ENCODE results near the gene SCGB1D1. TPM values are rescaled to one million over a fixed set of nuclear protein-coding genes. Genes with fewer than 3 reads are reported as not detected.

The SCGB1D1 gene, protein sequence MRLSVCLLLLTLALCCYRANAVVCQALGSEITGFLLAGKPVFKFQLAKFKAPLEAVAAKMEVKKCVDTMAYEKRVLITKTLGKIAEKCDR
- total RNA-seq (not detected), total RNA-seq (0 reads per million in 2 donors)

DNA sequence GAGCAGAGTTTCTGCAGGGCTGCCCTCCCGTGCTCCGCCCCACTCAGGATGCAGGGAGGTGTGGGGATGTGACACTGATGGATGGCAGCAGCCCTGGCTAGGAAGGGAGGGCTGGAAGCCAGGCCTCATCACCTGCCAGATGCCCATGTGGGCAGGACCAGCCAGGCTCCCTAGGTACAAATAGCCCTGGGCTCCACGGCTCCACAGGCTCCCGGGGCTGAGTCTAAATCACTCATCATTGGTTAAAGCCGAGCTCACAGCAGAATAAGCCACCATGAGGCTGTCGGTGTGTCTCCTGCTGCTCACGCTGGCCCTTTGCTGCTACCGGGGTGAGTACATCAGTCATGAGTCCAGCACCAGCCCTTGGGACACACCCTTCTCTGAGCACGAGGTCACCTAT, at the start of gene SCGB1D1:
Gene SCGB1D1 (plus strand): TSS at position 206 of the 400 bp plus-strand sequence. CDS start 69 bp downstream, at position 275.
- Mint-ChIP-seq H3K4me3 (no peak within 1 kb of the TSS), H3K36me3 (ENCODE audit: low read depth) (peaks cover 5% of the 10 kb centered on the region), H3K27me3 (peaks cover 86% of the 10 kb centered on the region), H3K4me1 (no peaks in the 10 kb centered on the region), H3K27ac (peak within 1 kb of the TSS; percentile 59)
- DNase-seq: no peak
- no peak for ATAC-seq
- no peaks in the 10 kb centered on the region for H3K9me3 ChIP-seq (ENCODE audit: control insufficient read depth, low read length, poor library complexity, severe bottlenecking)

DNA sequence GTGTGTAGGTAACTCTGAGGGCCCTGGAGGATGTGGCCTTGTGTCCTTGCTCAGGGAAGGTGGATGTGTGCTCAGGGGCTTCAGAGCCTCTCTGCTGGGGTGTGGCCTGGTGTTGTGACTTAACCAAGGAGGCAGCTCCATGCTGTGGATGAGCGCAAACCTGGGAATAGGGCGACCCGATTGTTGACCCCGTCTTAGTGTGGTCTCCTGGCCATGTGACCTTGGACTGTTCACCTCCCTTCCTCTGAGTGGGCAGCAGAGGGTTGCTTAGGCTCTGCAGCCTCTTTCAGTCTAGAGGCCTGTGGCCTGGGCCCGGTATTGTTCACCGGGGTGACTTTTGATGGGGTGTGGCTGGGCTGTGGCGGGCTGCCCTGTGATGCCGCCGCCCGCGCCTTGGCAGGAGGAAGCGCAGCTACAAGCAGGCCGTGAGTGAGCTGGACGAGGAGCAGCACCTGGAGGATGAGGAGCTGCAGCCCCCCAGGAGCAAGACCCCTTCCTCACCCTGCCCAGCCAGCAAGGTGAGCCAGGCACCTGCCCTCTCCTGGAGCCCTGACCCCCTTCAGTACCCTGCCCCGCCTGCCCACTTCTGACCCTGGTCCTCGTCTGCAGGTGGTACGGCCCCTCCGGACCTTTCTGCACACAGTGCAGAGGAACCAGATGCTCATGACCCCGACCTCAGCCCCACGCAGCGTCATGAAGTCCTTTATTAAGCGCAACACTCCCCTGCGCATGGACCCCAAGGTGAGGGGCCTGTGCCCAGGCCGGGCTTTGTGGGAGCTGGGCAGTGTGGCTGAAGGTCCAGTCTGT, 49.5 kb upstream of the SCGB1D1 start:
- Mint-ChIP-seq H3K4me3 (no peak overlapping the region), H3K36me3 (ENCODE audit: low read depth) (peaks cover 2% of the 10 kb centered on the region), H3K4me1 (no peaks in the 10 kb centered on the region), H3K27ac (no peak overlapping the region), H3K27me3 (no peaks in the 10 kb centered on the region)
- ATAC-seq (no peak), DNase-seq (no peak)
- no peaks in the 10 kb centered on the region for H3K9me3 ChIP-seq (ENCODE audit: control insufficient read depth, low read length, poor library complexity, severe bottlenecking)

DNA sequence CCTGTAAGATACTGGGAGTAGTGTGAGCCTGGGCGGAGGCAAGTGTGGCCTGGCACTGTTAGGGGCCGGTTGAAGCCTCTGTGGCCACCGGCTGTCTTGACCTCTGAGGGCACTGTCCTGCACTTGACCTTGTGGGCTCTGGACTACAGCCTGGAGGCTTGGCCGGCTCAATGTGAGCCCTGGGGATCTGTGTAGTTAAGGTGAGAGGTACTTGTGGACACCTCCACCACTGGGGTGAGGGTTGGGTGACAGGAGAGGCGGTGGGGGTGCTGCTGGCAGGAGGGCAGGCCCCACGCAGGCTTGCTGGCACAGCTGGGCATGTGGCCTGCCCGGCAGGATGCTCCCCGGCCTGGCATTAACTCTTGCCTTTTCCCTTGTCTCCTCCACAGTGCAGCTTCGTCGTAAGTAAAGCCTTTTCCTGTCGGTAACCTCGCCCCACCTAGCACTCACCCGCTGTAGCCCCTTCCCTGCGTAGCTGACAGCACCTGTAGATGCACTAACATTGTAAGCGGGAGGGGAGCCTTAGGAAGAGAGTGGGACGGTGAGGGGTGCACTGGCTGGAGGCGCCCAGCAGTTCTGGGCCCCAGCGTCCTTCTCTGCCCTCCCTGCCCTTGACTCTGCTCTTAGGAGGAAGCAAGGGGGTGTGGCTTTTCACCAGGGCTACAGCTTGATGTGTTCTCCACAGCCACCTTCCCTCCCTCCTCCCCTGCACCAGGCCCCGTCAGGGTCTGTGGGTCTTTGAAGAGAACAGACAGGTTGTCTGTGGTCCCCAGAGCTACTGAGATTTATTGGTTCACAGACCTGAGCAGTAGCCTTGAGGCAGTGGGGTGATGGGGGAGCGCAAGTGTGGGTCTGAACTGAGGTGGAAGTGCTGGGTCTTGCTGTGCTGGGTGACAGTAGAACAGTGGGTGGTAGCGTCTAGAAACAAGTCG, 48.6 kb upstream of the SCGB1D1 start:
- no peaks in the 10 kb centered on the region for H3K9me3 ChIP-seq (ENCODE audit: control insufficient read depth, low read length, poor library complexity, severe bottlenecking)
- Mint-ChIP-seq H3K4me1 (peaks cover 2% of the 10 kb centered on the region), H3K27me3 (no peaks in the 10 kb centered on the region), H3K36me3 (ENCODE audit: low read depth) (peaks cover 3% of the 10 kb centered on the region), H3K4me3 (no peak overlapping the region), H3K27ac (no peak overlapping the region)
- DNase-seq (no peak), ATAC-seq (no peak)

DNA sequence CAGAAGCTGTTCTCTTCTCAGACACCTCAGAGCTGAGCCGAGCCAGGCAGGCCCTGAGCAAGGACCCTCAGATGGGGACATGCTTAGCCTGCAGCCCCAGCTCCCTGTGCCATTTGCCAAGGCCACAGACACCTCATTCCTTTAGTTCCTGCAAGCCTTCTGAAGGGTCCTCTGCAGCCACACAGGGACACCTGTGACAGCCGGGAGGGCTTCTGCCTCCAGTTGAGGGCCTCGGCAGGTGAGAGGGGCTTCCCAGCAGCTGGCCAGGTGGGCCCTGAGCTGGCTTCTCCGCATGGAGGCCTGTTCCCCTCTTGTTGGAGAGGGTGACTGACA, 48.0 kb upstream of the SCGB1D1 start:
- Mint-ChIP-seq H3K36me3 (ENCODE audit: low read depth) (peaks cover 6% of the 10 kb centered on the region), H3K4me1 (peaks cover 3% of the 10 kb centered on the region), H3K27me3 (no peaks in the 10 kb centered on the region), H3K27ac (no peak overlapping the region), H3K4me3 (no peak overlapping the region)
- DNase-seq: no peak
- ATAC-seq: no peak
- H3K9me3 ChIP-seq (ENCODE audit: control insufficient read depth, low read length, poor library complexity, severe bottlenecking): no peaks in the 10 kb centered on the region

DNA sequence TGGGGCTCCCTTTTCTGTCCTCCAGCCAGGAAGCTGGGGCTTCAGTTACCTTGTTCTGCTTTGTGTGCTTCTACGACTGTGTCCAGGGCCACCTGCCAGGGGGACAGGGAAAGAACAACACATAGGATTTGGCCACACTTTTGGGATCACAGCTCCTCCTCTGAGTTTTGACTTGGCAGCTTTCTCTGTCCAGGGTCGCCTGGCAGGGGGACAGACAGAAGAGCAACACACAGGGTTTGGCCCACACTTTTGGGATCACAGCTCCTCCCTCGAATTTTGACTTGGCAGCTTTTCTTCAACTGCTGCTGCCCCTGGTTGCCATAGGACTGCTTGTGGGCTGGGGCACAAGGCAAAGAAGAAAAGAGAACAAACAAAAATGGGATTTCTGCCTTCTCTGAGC, 47.1 kb upstream of the SCGB1D1 start:
- no peaks in the 10 kb centered on the region for H3K27me3 Mint-ChIP-seq
- ATAC-seq: no peak
- no peaks in the 10 kb centered on the region for H3K9me3 ChIP-seq (ENCODE audit: control insufficient read depth, low read length, poor library complexity, severe bottlenecking)
- no peak for DNase-seq
- no peak overlapping the region for H3K4me3 Mint-ChIP-seq
- peaks cover 3% of the 10 kb centered on the region for H3K4me1 Mint-ChIP-seq
- peaks cover 9% of the 10 kb centered on the region for H3K36me3 Mint-ChIP-seq (ENCODE audit: low read depth)
- no peak overlapping the region for H3K27ac Mint-ChIP-seq

DNA sequence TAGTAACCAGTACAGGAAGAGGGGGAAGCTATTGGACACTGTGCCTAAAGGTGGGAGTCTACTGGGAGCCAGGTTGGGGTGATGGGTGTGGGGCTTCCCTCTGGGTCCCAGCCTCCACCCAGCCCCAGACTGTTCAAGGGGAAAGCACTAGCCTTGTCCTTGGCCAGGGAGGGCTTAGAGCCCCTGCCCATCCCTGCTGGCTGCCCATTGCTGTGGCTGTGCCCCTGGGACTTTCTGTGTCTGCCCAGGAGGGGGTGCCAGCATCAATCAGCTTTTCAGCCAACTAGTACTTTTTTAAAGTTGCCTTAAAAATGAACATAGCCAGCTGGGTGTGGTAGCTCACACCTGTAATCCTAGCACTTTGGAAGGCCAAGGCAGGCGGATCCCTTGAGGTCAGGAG, 46.3 kb upstream of the SCGB1D1 start:
- H3K9me3 ChIP-seq (ENCODE audit: control insufficient read depth, low read length, poor library complexity, severe bottlenecking): no peaks in the 10 kb centered on the region
- H3K4me3 Mint-ChIP-seq: no peak overlapping the region
- peaks cover 9% of the 10 kb centered on the region for H3K36me3 Mint-ChIP-seq (ENCODE audit: low read depth)
- no peaks in the 10 kb centered on the region for H3K27me3 Mint-ChIP-seq
- no peak for DNase-seq
- H3K27ac Mint-ChIP-seq: no peak overlapping the region
- ATAC-seq: no peak
- H3K4me1 Mint-ChIP-seq: peaks cover 3% of the 10 kb centered on the region

DNA sequence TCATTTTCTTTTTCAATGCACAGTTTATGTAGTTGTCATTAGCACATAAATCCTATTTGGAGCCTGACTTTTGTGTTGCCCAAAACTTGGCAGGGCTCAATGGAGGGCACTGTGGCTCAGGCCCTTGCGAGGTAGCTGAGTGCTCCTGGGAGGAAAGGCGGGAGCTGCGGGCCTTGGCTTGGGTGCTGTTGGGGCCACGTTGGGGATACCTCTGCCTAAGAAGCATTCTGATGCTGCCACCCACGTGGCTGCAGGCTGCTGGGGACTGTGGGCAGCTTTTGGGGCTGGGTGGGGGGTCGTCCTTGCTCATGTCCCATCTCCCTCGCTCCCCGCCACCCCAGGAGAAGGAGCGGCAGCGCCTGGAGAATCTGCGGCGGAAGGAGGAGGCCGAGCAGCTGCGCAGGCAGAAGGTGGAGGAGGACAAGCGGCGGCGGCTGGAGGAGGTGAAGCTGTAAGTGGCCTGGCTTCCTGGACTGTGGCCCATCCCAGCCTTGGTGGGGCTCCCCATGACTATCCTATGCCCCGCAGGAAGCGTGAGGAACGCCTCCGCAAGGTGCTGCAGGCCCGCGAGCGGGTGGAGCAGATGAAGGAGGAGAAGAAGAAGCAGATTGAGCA, 45.3 kb upstream of the SCGB1D1 start:
- peak overlapping the region; percentile 86 for H3K27ac Mint-ChIP-seq
- DNase-seq (no peak), ATAC-seq (no peak)
- H3K27me3 Mint-ChIP-seq: no peaks in the 10 kb centered on the region
- peaks cover 9% of the 10 kb centered on the region for H3K36me3 Mint-ChIP-seq (ENCODE audit: low read depth)
- peaks cover 3% of the 10 kb centered on the region for H3K4me1 Mint-ChIP-seq
- no peak overlapping the region for H3K4me3 Mint-ChIP-seq
- H3K9me3 ChIP-seq (ENCODE audit: control insufficient read depth, low read length, poor library complexity, severe bottlenecking): no peaks in the 10 kb centered on the region

DNA sequence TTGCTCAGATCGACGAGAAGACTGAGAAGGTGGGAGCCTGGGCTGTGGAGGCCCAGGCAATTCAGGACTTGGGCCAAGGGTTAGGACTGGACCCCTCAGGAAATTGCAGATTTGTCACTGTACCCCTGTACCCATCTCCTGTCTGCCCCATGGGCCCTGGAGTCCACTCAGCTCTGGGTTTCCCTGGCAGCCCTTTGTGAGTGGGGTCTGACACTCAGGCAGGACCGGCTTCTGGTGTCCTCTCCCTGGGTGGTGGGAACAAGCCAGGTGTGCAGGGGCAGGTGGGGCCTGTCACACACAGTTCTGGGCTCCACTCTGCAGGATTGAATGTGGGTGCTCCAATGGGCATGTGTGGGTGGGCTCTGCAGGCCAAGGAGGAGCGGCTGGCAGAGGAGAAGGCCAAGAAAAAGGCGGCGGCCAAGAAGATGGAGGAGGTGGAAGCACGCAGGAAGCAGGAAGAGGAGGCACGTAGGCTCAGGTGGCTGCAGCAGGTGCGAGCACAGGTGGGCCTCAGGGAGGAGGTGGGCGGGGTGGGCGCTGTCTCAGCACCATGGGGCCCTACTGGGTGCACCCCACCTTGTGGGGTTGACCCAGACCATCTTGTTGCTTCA, 44.6 kb upstream of the SCGB1D1 start:
- H3K4me3 Mint-ChIP-seq: no peak overlapping the region
- peaks cover 3% of the 10 kb centered on the region for H3K4me1 Mint-ChIP-seq
- no peak for ATAC-seq
- H3K27me3 Mint-ChIP-seq: no peaks in the 10 kb centered on the region
- DNase-seq: no peak
- peaks cover 9% of the 10 kb centered on the region for H3K36me3 Mint-ChIP-seq (ENCODE audit: low read depth)
- peak overlapping the region; percentile 86 for H3K27ac Mint-ChIP-seq
- no peaks in the 10 kb centered on the region for H3K9me3 ChIP-seq (ENCODE audit: control insufficient read depth, low read length, poor library complexity, severe bottlenecking)

DNA sequence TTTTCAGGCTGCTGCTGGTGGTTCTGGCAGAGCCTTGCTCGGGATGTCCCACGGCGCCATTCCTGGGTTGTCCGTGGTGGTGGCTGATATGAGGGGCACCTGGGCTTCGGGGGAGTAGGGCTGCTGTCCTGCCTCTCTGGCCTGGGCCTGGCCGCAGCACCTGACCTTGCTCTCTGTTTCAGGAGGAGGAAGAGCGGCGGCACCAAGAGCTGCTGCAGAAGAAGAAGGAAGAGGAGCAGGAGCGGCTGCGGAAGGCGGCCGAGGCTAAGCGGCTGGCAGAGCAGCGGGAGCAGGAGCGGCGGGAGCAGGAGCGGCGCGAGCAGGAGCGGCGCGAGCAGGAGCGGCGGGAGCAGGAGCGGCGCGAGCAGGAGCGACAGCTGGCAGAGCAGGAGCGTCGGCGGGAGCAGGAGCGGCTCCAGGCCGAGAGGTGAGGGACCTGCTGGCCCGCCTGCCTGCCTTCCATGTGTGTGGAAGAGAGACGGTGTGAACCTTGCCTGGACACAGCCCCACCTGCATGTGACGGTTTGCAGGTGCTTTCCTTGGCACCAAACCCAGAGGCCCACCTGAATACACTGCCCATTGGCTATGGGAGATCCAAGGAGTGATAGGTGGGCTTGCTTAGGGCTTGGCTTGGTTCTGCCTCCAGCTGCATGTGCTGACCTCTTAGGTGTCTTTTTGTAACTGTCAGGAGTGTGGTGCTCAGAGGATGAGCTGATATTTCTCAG, 43.4 kb upstream of the SCGB1D1 start:
- H3K9me3 ChIP-seq (ENCODE audit: control insufficient read depth, low read length, poor library complexity, severe bottlenecking): no peaks in the 10 kb centered on the region
- H3K27me3 Mint-ChIP-seq: no peaks in the 10 kb centered on the region
- peaks cover 12% of the 10 kb centered on the region for H3K36me3 Mint-ChIP-seq (ENCODE audit: low read depth)
- ATAC-seq (no peak), DNase-seq (no peak)
- H3K4me1 Mint-ChIP-seq: peaks cover 3% of the 10 kb centered on the region
- H3K4me3 Mint-ChIP-seq: no peak overlapping the region
- H3K27ac Mint-ChIP-seq: no peak overlapping the region

DNA sequence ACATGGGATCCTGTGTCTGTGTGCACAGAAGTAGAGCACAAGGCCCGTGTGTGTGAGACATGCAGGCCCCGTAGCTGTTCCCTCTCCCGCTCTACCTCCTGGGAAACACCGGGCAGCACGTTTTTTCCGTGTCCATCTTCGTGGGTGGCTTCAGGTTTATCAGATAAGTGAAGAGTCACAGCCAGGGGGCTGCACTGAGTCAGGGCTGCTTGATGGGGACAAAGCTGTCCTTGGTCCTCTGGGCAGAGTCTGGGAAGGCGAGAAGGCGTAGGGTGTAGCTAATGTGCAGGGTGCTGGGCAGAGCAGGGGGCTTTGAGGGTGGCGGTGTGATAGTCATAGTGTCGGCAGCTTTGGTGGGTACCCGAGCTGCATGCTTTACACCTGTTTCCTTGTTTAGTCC, 42.5 kb upstream of the SCGB1D1 start:
- H3K27me3 Mint-ChIP-seq: no peaks in the 10 kb centered on the region
- ATAC-seq (no peak), DNase-seq (no peak)
- no peaks in the 10 kb centered on the region for H3K9me3 ChIP-seq (ENCODE audit: control insufficient read depth, low read length, poor library complexity, severe bottlenecking)
- H3K4me3 Mint-ChIP-seq: no peak overlapping the region
- H3K27ac Mint-ChIP-seq: no peak overlapping the region
- H3K4me1 Mint-ChIP-seq: peaks cover 3% of the 10 kb centered on the region
- H3K36me3 Mint-ChIP-seq (ENCODE audit: low read depth): peaks cover 12% of the 10 kb centered on the region

DNA sequence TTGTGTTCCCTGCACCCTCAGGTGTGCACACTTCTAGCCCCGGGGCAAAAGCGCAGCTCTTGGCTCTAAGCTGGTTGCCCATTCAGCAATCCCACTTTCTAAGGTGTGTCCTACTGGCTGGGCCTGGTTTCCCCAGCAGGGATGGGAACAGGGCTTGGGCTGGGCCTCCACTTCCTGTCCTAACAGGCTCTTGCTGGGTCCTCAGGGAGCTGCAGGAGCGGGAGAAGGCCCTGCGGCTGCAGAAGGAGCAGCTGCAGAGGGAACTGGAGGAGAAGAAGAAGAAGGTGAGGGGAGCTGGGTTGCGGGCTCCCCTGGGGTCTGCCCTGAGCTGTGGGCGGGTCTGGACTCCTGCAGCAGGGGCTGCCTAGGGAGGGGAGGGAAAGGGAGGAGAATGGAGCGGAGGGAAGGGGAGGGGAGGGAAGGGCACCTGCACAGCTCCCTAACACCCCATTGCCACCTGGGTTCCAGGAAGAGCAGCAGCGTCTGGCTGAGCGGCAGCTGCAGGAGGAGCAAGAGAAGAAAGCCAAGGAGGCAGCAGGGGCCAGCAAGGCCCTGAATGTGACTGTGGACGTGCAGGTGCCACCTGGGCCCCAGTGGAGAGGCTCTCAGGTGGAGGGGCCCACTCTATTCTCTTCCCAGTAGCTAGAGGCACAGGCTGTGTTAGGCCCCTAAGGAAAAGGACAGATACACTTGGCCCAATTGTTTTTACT, 41.6 kb upstream of the SCGB1D1 start:
- no peaks in the 10 kb centered on the region for H3K9me3 ChIP-seq (ENCODE audit: control insufficient read depth, low read length, poor library complexity, severe bottlenecking)
- Mint-ChIP-seq H3K27ac (no peak overlapping the region), H3K36me3 (ENCODE audit: low read depth) (peaks cover 12% of the 10 kb centered on the region), H3K27me3 (no peaks in the 10 kb centered on the region), H3K4me3 (no peak overlapping the region), H3K4me1 (peaks cover 3% of the 10 kb centered on the region)
- DNase-seq (no peak), ATAC-seq (no peak)
